ENCODE data around the gene IL1RAPL1.

The IL1RAPL1 gene

DNA sequence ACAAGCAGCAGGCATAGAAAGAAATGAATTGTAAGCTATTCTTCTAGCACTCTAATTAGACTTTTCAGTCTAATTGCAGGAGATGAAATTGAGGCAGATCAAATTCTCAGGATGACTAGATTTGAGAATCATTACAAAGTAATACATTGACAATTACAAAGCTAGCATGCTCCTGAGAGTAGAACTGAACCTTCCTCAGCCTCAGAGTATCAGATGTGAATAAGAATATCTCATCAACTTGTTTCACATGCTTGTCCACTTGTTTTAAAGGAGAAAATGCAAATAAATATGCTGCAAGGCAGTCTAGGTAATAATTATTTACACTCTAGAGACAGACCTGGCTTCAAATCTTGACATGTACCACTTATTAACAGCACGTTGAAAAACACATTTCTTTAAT, 1137.1 kb downstream of the IL1RAPL1 start:
- TF ChIP-seq, protein P1, sequence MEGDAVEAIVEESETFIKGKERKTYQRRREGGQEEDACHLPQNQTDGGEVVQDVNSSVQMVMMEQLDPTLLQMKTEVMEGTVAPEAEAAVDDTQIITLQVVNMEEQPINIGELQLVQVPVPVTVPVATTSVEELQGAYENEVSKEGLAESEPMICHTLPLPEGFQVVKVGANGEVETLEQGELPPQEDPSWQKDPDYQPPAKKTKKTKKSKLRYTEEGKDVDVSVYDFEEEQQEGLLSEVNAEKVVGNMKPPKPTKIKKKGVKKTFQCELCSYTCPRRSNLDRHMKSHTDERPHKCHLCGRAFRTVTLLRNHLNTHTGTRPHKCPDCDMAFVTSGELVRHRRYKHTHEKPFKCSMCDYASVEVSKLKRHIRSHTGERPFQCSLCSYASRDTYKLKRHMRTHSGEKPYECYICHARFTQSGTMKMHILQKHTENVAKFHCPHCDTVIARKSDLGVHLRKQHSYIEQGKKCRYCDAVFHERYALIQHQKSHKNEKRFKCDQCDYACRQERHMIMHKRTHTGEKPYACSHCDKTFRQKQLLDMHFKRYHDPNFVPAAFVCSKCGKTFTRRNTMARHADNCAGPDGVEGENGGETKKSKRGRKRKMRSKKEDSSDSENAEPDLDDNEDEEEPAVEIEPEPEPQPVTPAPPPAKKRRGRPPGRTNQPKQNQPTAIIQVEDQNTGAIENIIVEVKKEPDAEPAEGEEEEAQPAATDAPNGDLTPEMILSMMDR (IDR thresholded peaks at IDR 0.05; ENCODE audit: low read depth, low read length, missing control alignments): no peak
- in situ Hi-C loops (cut with HindIII; ENCODE audit: low sequenced_read_pairs): no loop called here
- DNase-seq (ENCODE audit: low read depth): no peak
- no peak overlapping the region for H3K4me3 ChIP-seq (ENCODE audit: low read depth, low read length)

DNA sequence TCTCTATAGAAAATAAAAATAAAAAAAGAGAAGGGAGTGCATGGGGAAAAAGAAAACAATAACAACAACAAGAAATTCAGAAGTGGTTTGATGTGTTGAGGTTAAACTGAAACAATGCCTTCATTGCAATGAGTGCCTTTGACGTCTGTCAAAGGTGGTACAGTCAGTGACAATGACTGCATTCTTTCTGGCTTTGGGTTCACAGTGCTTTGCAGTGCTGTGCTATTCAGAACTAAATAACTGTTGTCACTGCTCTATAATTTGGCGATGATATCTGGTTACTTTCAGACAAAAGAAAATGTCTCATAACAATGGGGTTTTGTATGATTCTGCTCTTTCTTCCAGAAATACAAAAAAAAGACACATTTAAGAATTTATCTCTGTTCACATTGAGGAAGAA, 1139.6 kb downstream of the IL1RAPL1 start:
- in situ Hi-C loops (cut with HindIII; ENCODE audit: low sequenced_read_pairs): no loop called here
- no peak overlapping the region for H3K4me3 ChIP-seq (ENCODE audit: low read depth, low read length)
- TF ChIP-seq, protein P1 (IDR thresholded peaks at IDR 0.05; ENCODE audit: low read depth, low read length, missing control alignments): no peak
- DNase-seq (ENCODE audit: low read depth): no peak

DNA sequence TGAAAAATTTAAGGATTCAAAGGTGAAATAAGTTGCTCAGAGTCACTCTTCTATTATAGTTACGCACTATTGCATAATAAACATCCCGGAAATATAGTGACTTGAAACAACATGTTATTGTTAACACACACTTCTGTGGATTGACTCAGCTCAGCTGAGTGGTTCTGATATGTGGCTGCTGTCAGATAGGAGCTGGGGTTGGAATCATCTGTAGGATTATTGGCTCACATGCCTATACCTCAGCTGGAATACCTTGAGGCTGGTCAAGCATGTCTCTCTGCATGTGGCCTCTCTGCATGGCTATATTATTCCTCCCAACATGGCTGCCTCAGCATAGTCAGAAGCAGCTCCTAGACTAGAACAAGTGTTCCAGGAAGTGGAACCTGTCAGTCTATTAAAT, 1141.4 kb downstream of the IL1RAPL1 start:
- in situ Hi-C loops (cut with HindIII; ENCODE audit: low sequenced_read_pairs): no loop called here
- H3K4me3 ChIP-seq (ENCODE audit: low read depth, low read length): no peak overlapping the region
- TF ChIP-seq, protein P1 (IDR thresholded peaks at IDR 0.05; ENCODE audit: low read depth, low read length, missing control alignments): no peak
- no peak for DNase-seq (ENCODE audit: low read depth)

DNA sequence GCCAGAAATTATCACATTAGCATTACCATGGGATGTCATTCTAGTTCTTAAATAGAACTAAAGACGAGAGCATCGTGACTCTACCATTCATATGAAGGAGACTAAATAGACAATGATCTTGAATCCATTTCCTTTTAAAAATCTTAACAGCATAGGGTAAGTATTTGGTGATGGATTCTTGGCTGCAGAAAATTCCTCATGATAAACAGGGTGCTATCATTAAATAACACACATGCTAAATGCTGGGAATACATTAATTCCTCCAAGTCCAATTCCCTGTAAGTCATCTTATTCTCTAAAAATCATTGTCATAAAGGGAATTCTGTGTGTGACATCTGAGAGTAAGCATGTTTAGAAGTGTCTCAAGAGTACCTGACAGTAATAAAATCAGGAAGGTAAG, 1157.7 kb downstream of the IL1RAPL1 start:
- in situ Hi-C loops (cut with HindIII; ENCODE audit: low sequenced_read_pairs): no loop called here
- no peak overlapping the region for H3K4me3 ChIP-seq (ENCODE audit: low read depth, low read length)
- TF ChIP-seq, protein P1 (IDR thresholded peaks at IDR 0.05; ENCODE audit: low read depth, low read length, missing control alignments): no peak
- DNase-seq (ENCODE audit: low read depth): no peak

DNA sequence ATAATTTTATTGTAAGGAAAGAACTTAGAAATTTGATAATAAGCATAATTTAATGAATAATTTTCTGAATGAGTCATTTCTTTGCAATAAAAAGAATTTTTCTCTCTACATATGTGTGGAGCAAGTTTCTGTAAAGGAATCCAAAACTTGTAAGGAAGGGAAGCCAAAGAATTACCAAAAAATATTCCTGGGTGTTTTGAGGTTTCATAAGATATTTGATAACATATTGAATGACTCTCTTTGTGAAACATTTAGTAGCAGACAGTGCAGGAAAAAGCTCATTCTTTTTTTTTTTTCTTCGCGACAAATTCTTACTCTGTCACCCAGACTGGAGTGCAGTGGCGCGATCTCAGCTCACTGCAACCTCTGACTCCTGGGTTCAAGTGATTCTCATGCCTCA, 1159.1 kb downstream of the IL1RAPL1 start:
- no peak overlapping the region for H3K4me3 ChIP-seq (ENCODE audit: low read depth, low read length)
- TF ChIP-seq, protein P1 (IDR thresholded peaks at IDR 0.05; ENCODE audit: low read depth, low read length, missing control alignments): no peak
- in situ Hi-C loops (cut with HindIII; ENCODE audit: low sequenced_read_pairs): no loop called here
- DNase-seq (ENCODE audit: low read depth): peak; percentile 9

DNA sequence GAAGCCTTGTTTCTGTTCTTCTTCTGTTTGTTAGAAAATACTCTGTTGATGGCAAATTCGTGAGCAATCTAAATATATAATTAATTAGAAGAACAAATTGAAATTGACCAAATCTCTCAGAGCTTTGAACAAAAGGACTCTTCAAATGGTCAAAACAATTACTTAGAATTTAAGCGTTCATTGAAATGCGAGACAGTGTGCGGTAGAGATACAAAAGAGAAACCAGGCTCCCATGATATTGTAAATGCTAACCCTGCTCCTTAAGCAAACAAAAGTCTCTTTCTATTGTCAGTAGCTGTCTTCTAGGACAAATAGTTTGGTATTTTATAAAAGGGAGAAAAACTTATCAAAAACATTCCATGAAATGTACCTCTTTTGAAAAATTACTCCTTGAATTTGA, 1174.8 kb downstream of the IL1RAPL1 start:
- no peak for DNase-seq (ENCODE audit: low read depth)
- in situ Hi-C loops (cut with HindIII; ENCODE audit: low sequenced_read_pairs): no loop called here
- H3K4me3 ChIP-seq (ENCODE audit: low read depth, low read length): no peak overlapping the region
- TF ChIP-seq, protein P1 (IDR thresholded peaks at IDR 0.05; ENCODE audit: low read depth, low read length, missing control alignments): no peak

DNA sequence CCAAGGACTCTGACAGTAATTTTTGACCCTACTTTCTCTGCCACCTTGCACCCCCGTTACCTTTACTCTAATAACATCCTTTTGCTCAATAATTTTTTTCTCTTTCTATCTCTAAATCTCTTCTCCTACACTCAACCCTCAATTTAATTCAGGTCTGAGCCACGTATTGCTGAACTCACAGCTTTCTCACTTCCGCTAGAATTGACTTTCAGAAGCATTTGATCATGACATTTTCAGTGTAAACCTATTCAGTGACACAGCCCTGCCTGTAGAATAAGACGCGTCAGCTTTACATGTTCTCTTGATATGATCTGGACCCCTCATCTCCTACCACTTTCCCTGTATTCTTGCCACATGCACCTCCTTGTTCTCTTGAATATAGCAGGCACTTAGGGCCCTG, 1188.6 kb downstream of the IL1RAPL1 start:
- in situ Hi-C loops (cut with HindIII; ENCODE audit: low sequenced_read_pairs): no loop called here
- no peak for DNase-seq (ENCODE audit: low read depth)
- TF ChIP-seq, protein P1 (IDR thresholded peaks at IDR 0.05; ENCODE audit: low read depth, low read length, missing control alignments): no peak

More for the DNA sequence above, 1188.6 kb downstream of the IL1RAPL1 start:
- H3K4me3 ChIP-seq (ENCODE audit: low read depth, low read length): no peak overlapping the region
